Smooth muscle cell (in vitro differentiated cells): Measurements from ENCODE around the gene NBEAL2. TPM values are rescaled to one million over a fixed set of nuclear protein-coding genes. Genes with fewer than 3 reads are reported as not detected.

Source experiments
- DNase-seq: peaks from one replicate; lab custom pipeline; 2025; ENCODE audit not compliant: unreplicated experiment; lab: John Stamatoyannopoulos, UW
- H2AFZ ChIP-seq: fragments of 200-600 bp; sonication (generic); 2 replicates; pipeline ENCODE4 v1.6.0; 2016; ENCODE audit warnings: antibody characterized with exemption, low read depth, mild to moderate bottlenecking
- H3F3A ChIP-seq: fragments of 200-600 bp; sonication (generic); 2 replicates; pipeline ENCODE4 v1.6.0; 2017; ENCODE audit warnings: antibody characterized with exemption, low read depth
- H3K27ac ChIP-seq: fragments of 200-600 bp; sonication (generic); 2 replicates; pipeline ENCODE4 v1.5.1; 2016; ENCODE audit warnings: low read depth, mild to moderate bottlenecking
- H3K27me3 ChIP-seq: fragments of 200-600 bp; sonication (generic); 2 replicates; pipeline ENCODE4 v1.6.1; 2016; ENCODE audit warnings: low read depth, mild to moderate bottlenecking
- H3K36me3 ChIP-seq: fragments of 200-600 bp; sonication (generic); 2 replicates; pipeline ENCODE4 v1.5.1; 2016; ENCODE audit warnings: low read depth
- H3K4me1 ChIP-seq: fragments of 200-600 bp; sonication (generic); 2 replicates; pipeline ENCODE4 v1.5.1; 2016; ENCODE audit warnings: low read depth
- H3K4me2 ChIP-seq: fragments of 200-600 bp; sonication (generic); 2 replicates; pipeline ENCODE4 v1.6.0; 2016; ENCODE audit warnings: mild to moderate bottlenecking
- H3K4me3 ChIP-seq: fragments of 200-600 bp; sonication (generic); 2 replicates; pipeline ENCODE4 v1.5.1; 2016; ENCODE audit warnings: mild to moderate bottlenecking
- H3K79me2 ChIP-seq: fragments of 200-600 bp; sonication (generic); 2 replicates; pipeline ENCODE4 v1.6.0; 2016; ENCODE audit warnings: low read depth, mild to moderate bottlenecking
- H3K9ac ChIP-seq: fragments of 200-600 bp; sonication (generic); 2 replicates; pipeline ENCODE4 v1.6.0; 2016; ENCODE audit warnings: low read depth
- H3K9me3 ChIP-seq: fragments of 200-600 bp; sonication (generic); replicated peaks from 2 replicates; pipeline ENCODE4 v1.5.1; 2016; ENCODE audit warnings: low read depth
- H4K20me1 ChIP-seq: fragments of 200-600 bp; sonication (generic); 2 replicates; pipeline ENCODE4 v1.6.0; 2016; ENCODE audit warnings: low read depth
- CTCF ChIP-seq: fragments of 200-600 bp; sonication (generic); IDR thresholded peaks from 2 replicates; pipeline ENCODE4 v1.5.1; 2017; ENCODE audit warnings: borderline replicate concordance, mild to moderate bottlenecking, antibody characterized with exemption; ENCODE audit not compliant: insufficient read depth, poor library complexity, severe bottlenecking
- WGBS: methylation state at CpG from one replicate; pipeline ENCODE4 v1.1.7; 2016; ENCODE audit warnings: low lambda C conversion rate; 5-methylcytosine and 5-hydroxymethylcytosine counted together
- polyA plus RNA-seq: library from polyadenylated mRNA; unstranded; fragments of >200 nt; fragmentation: Nextera tagmentation; extraction: Ambion mirVana; gene quantifications from 2 replicates; pipeline ENCODE4 v1.2.1, GENCODE V29; 2016
- total RNA-seq: library from RNA; depleted of rRNA; stranded (reverse); fragments of >200 nt; gene quantifications from 2 replicates; pipeline ENCODE4 v1.2.3, GENCODE V29; 2014

Gene NBEAL2
- total and polyA plus RNA-seq, 2 experiments from 2014 or later, result 4.1 to 11.9 TPM

GRCh38 chr3:46999516-47000197 lies 20.2 kb downstream of the NBEAL2 start:
- DNase-seq, result no peak
- Histone ChIP-seq H3K27me3 (no peaks in the 10 kb centered on the region), H3K4me3 (no peak overlapping the region), H4K20me1 (no peaks in the 10 kb centered on the region), H3K4me1 (no peaks in the 10 kb centered on the region), H3K4me2 (no peak overlapping the region), H3K9me3 (no peaks in the 10 kb centered on the region), H2AFZ (no peak overlapping the region), H3F3A (no peaks in the 10 kb centered on the region), H3K27ac (no peak overlapping the region), H3K9ac (no peak overlapping the region), H3K79me2 (no peaks in the 10 kb centered on the region), H3K36me3 (no peaks in the 10 kb centered on the region)
- no peak for TF ChIP-seq CTCF
- 93% methylated on average over 14 of the region's 14 CpGs for WGBS

GRCh38 chr3:47000198-47000815 lies 20.8 kb downstream of the NBEAL2 start:
- Histone ChIP-seq H3K9me3 (no peaks in the 10 kb centered on the region), H3K4me1 (no peaks in the 10 kb centered on the region), H3K9ac (no peak overlapping the region), H3K4me3 (no peak overlapping the region), H3K27me3 (no peaks in the 10 kb centered on the region), H3K27ac (no peak overlapping the region), H3F3A (no peaks in the 10 kb centered on the region), H2AFZ (no peak overlapping the region), H4K20me1 (no peaks in the 10 kb centered on the region), H3K79me2 (no peaks in the 10 kb centered on the region), H3K4me2 (no peak overlapping the region), H3K36me3 (no peaks in the 10 kb centered on the region)
- no peak for TF ChIP-seq CTCF
- DNase-seq, result no peak
- WGBS, result 96% methylated on average over 10 of the region's 10 CpGs

- Histone ChIP-seq H2AFZ (no peak overlapping the region), H3K36me3 (no peaks in the 10 kb centered on the region), H3F3A (no peaks in the 10 kb centered on the region), H3K9me3 (no peaks in the 10 kb centered on the region), H3K27me3 (no peaks in the 10 kb centered on the region), H3K79me2 (no peaks in the 10 kb centered on the region), H4K20me1 (no peaks in the 10 kb centered on the region), H3K9ac (no peak overlapping the region), H3K4me2 (no peak overlapping the region), H3K27ac (no peak overlapping the region), H3K4me1 (no peaks in the 10 kb centered on the region), H3K4me3 (no peak overlapping the region)
- no peak for DNase-seq
- TF ChIP-seq CTCF, result no peak
- 96% methylated on average over 25 of the region's 25 CpGs for WGBS
Observed at GRCh38 chr3:47000922-47001730, 21.7 kb downstream of the NBEAL2 start.
